ENCODE measurements around the gene PLEKHJ1.

Gene PLEKHJ1

GRCh38 chr19:2243274-2244124, 7.4 kb upstream of the PLEKHJ1 start:
- Histone ChIP-seq H3K9ac (ENCODE audit: low read depth in 1 of 2, low read length in 2 of 2) (no peak overlapping the region), H3K9me3 (ENCODE audit: control insufficient read depth in 2 of 2, low read length in 2 of 2) (no peaks in the 10 kb centered on the region), H3K27me3 (ENCODE audit: control insufficient read depth in 2 of 2, insufficient read depth in 2 of 2, low read length in 2 of 2) (no peaks in the 10 kb centered on the region), H3K36me3 (ENCODE audit: control insufficient read depth in 2 of 2, insufficient read depth in 2 of 2, low read length in 2 of 2) (peaks cover 40 to 53% of the 10 kb centered on the region in 2 donors), H3K27ac (ENCODE audit: low read depth in 2 of 2, low read length in 2 of 2) (no peak overlapping the region), H3K4me3 (ENCODE audit: low read length in 2 of 2) (no peak overlapping the region), H3K4me1 (ENCODE audit: control insufficient read depth in 2 of 2, insufficient read depth in 2 of 2, low read length in 2 of 2) (peaks cover 29 to 41% of the 10 kb centered on the region in 2 donors)

- Histone ChIP-seq H3K27me3 (ENCODE audit: control insufficient read depth in 2 of 2, insufficient read depth in 2 of 2, low read length in 2 of 2) (no peaks in the 10 kb centered on the region), H3K9ac (ENCODE audit: low read depth in 1 of 2, low read length in 2 of 2) (peak overlapping the region in 1 of 2 donors; percentile 8), H3K9me3 (ENCODE audit: control insufficient read depth in 2 of 2, low read length in 2 of 2) (no peaks in the 10 kb centered on the region), H3K4me1 (ENCODE audit: control insufficient read depth in 2 of 2, insufficient read depth in 2 of 2, low read length in 2 of 2) (peaks cover 36 to 48% of the 10 kb centered on the region in 2 donors), H3K36me3 (ENCODE audit: control insufficient read depth in 2 of 2, insufficient read depth in 2 of 2, low read length in 2 of 2) (peaks cover 40 to 51% of the 10 kb centered on the region in 2 donors), H3K4me3 (ENCODE audit: low read length in 2 of 2) (no peak overlapping the region), H3K27ac (ENCODE audit: low read depth in 2 of 2, low read length in 2 of 2) (no peak overlapping the region)
These were observed 6.7 kb upstream of the PLEKHJ1 start for GRCh38 chr19:2242816-2243215.

GRCh38 chr19:2242092-2242537, 6.0 kb upstream of the PLEKHJ1 start:
- H3K27ac ChIP-seq (ENCODE audit: low read depth in 2 of 2, low read length in 2 of 2): no peak overlapping the region

GRCh38 chr19:2240881-2241760, 5.0 kb upstream of the PLEKHJ1 start:
- H3K27ac ChIP-seq (ENCODE audit: low read depth in 2 of 2, low read length in 2 of 2): no peak overlapping the region
- peak overlapping the region in 1 of 2 donors; percentile 55 for H3K4me3 ChIP-seq (ENCODE audit: low read length in 2 of 2)
- H3K9ac ChIP-seq (ENCODE audit: low read depth in 1 of 2, low read length in 2 of 2): peak overlapping the region in 1 of 2 donors; percentile 2
- H3K27me3 ChIP-seq (ENCODE audit: control insufficient read depth in 2 of 2, insufficient read depth in 2 of 2, low read length in 2 of 2): no peaks in the 10 kb centered on the region
- H3K36me3 ChIP-seq (ENCODE audit: control insufficient read depth in 2 of 2, insufficient read depth in 2 of 2, low read length in 2 of 2): peaks cover 24 to 38% of the 10 kb centered on the region in 2 donors
- H3K4me1 ChIP-seq (ENCODE audit: control insufficient read depth in 2 of 2, insufficient read depth in 2 of 2, low read length in 2 of 2): peaks cover 43 to 54% of the 10 kb centered on the region in 2 donors
- H3K9me3 ChIP-seq (ENCODE audit: control insufficient read depth in 2 of 2, low read length in 2 of 2): no peaks in the 10 kb centered on the region

More at GRCh38 chr19:2242092-2242537, 6.0 kb upstream of the PLEKHJ1 start:
- Histone ChIP-seq H3K9me3 (ENCODE audit: control insufficient read depth in 2 of 2, low read length in 2 of 2) (no peaks in the 10 kb centered on the region), H3K36me3 (ENCODE audit: control insufficient read depth in 2 of 2, insufficient read depth in 2 of 2, low read length in 2 of 2) (peaks cover 33 to 47% of the 10 kb centered on the region in 2 donors), H3K4me1 (ENCODE audit: control insufficient read depth in 2 of 2, insufficient read depth in 2 of 2, low read length in 2 of 2) (peaks cover 43 to 54% of the 10 kb centered on the region in 2 donors), H3K4me3 (ENCODE audit: low read length in 2 of 2) (no peak overlapping the region), H3K27me3 (ENCODE audit: control insufficient read depth in 2 of 2, insufficient read depth in 2 of 2, low read length in 2 of 2) (no peaks in the 10 kb centered on the region), H3K9ac (ENCODE audit: low read depth in 1 of 2, low read length in 2 of 2) (no peak overlapping the region)

DNA sequence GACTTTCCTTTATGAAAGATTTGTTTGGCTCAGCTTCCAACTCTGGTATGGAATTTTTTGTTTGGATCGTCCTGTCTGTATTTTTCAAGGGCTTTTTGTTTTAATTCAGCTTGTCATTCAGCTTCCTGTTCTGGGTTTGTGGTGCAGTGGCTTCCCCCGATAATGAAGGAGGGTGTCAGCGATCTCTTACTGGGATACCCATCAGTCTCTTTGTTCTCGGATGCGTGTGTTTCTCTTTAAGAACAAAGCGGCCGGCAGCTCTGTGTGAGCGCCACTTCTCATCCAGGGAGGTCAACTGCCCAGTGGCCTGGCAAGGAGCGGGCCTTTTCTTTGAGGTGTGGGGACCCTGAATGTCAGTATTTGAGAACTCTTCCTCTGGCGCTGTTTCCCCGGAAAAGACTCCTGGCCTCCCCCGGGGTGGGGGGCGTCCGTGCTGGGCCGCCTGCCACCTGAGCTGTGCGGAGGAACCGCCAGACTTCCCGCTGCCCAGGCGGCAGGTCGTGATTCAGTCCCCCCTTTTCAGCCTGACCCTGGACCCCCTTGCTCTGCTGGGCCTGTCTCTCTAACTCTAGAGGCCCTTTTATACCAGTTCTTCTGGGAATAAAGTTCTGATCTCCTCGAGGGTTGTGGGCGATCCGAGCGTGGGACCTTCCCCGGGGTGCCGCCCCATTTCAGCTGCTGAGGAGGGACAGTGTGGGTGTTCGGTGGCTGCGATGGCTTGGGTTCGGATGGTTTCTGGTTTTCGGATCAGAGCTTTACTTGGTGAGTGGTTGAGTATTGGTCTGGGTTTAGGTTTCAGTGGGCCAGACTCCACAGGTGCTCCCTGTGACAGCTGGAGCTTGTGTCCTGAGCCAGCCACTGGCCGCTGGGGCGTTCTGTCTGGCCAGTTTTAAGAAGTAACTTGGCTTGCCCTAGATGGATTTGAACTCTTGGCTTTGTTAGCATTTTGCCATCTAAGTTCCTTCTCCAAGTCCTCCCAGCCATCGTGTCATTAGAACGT, 3.9 kb upstream of the PLEKHJ1 start:
- peak overlapping the region; percentile 24 to 26 for H3K9ac ChIP-seq (ENCODE audit: low read depth in 1 of 2, low read length in 2 of 2)
- H3K4me1 ChIP-seq (ENCODE audit: control insufficient read depth in 2 of 2, insufficient read depth in 2 of 2, low read length in 2 of 2): peaks cover 47 to 58% of the 10 kb centered on the region in 2 donors
- peak overlapping the region in 1 of 2 donors; percentile 55 for H3K4me3 ChIP-seq (ENCODE audit: low read length in 2 of 2)
- peaks cover 13 to 28% of the 10 kb centered on the region in 2 donors for H3K36me3 ChIP-seq (ENCODE audit: control insufficient read depth in 2 of 2, insufficient read depth in 2 of 2, low read length in 2 of 2)
- H3K9me3 ChIP-seq (ENCODE audit: control insufficient read depth in 2 of 2, low read length in 2 of 2): no peaks in the 10 kb centered on the region
- no peaks in the 10 kb centered on the region for H3K27me3 ChIP-seq (ENCODE audit: control insufficient read depth in 2 of 2, insufficient read depth in 2 of 2, low read length in 2 of 2)
- peak overlapping the region in 1 of 2 donors; percentile 63 for H3K27ac ChIP-seq (ENCODE audit: low read depth in 2 of 2, low read length in 2 of 2)

DNA sequence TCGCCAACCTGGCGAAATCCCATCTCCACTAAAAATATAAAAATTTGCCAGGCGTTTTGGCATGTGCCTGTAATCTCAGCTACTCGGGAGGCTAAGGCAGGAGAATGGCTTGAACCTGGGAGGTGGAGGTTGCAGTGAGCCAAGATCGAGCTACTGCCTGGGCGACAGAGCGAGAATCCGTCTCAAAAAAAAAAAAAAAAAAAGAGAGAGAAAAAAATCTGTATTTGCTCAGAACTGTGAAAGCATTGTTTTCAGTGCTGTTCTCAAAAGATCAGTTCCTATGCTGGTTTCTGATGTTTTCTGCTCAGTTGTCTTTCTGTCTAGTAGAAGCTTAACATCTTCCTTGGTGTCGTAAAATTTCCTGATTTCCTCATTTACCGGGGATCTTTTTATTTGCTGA, 3.0 kb upstream of the PLEKHJ1 start:
- H3K4me3 ChIP-seq (ENCODE audit: low read length in 2 of 2): peak overlapping the region in 1 of 2 donors; percentile 32
- H3K36me3 ChIP-seq (ENCODE audit: control insufficient read depth in 2 of 2, insufficient read depth in 2 of 2, low read length in 2 of 2): peaks cover 5 to 25% of the 10 kb centered on the region in 2 donors
- peaks cover 56 to 65% of the 10 kb centered on the region in 2 donors for H3K4me1 ChIP-seq (ENCODE audit: control insufficient read depth in 2 of 2, insufficient read depth in 2 of 2, low read length in 2 of 2)
- H3K9ac ChIP-seq (ENCODE audit: low read depth in 1 of 2, low read length in 2 of 2): no peak overlapping the region
- no peaks in the 10 kb centered on the region for H3K27me3 ChIP-seq (ENCODE audit: control insufficient read depth in 2 of 2, insufficient read depth in 2 of 2, low read length in 2 of 2)
- no peak overlapping the region for H3K27ac ChIP-seq (ENCODE audit: low read depth in 2 of 2, low read length in 2 of 2)
- H3K9me3 ChIP-seq (ENCODE audit: control insufficient read depth in 2 of 2, low read length in 2 of 2): no peaks in the 10 kb centered on the region

GRCh38 chr19:2237869-2238153, 1.7 kb upstream of the PLEKHJ1 start:
- H3K4me1 ChIP-seq (ENCODE audit: control insufficient read depth in 2 of 2, insufficient read depth in 2 of 2, low read length in 2 of 2): peaks cover 61 to 68% of the 10 kb centered on the region in 2 donors
- no peak overlapping the region for H3K9ac ChIP-seq (ENCODE audit: low read depth in 1 of 2, low read length in 2 of 2)
- peak overlapping the region; percentile 81 to 85 for H3K4me3 ChIP-seq (ENCODE audit: low read length in 2 of 2)
- no peaks in the 10 kb centered on the region for H3K9me3 ChIP-seq (ENCODE audit: control insufficient read depth in 2 of 2, low read length in 2 of 2)
- peaks cover 6 to 27% of the 10 kb centered on the region in 2 donors for H3K36me3 ChIP-seq (ENCODE audit: control insufficient read depth in 2 of 2, insufficient read depth in 2 of 2, low read length in 2 of 2)
- no peaks in the 10 kb centered on the region for H3K27me3 ChIP-seq (ENCODE audit: control insufficient read depth in 2 of 2, insufficient read depth in 2 of 2, low read length in 2 of 2)
- H3K27ac ChIP-seq (ENCODE audit: low read depth in 2 of 2, low read length in 2 of 2): no peak overlapping the region

DNA sequence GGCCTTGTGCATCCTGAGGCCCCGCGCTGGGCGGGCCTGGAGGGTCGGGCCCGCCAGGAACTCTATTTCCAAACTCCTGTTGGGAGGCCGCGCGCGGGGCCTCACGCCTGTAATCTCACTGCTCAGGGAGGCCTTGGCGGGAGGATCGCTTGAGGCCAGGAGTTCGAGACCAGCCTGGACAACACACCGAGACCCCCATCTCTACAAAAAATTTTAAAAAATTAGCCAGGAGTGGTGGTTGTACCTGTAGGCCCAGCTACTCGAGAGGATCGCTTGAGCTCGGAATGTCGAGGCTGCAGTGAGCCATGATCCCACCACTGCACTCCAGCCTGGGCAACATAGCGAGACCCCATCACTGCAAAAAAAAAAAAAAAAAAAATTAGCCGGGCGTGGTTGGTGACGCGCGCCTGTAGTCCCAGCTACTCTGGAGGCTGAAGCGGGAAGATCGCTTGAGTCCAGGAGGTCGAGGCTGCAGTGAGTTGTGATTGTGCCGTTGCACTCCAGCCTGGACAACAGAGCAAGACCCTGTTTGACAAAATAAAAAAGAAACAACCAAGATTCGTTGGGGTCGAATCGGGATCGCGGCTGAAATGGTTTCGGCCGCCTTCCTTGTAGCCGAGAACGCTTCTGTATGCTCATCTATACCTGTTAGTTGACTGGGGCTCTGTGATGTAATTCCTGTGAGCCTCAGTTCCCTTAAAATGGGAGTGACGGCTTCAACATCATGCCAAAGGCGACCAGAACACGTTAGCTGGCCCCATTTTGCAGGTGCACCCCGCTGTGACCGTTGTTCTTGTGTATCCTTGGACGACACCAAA, 1.1 kb upstream of the PLEKHJ1 start:
- no peaks in the 10 kb centered on the region for H3K27me3 ChIP-seq (ENCODE audit: control insufficient read depth in 2 of 2, insufficient read depth in 2 of 2, low read length in 2 of 2)
- H3K36me3 ChIP-seq (ENCODE audit: control insufficient read depth in 2 of 2, insufficient read depth in 2 of 2, low read length in 2 of 2): peaks cover 6 to 28% of the 10 kb centered on the region in 2 donors
- no peaks in the 10 kb centered on the region for H3K9me3 ChIP-seq (ENCODE audit: control insufficient read depth in 2 of 2, low read length in 2 of 2)
- peak overlapping the region; percentile 100 for H3K27ac ChIP-seq (ENCODE audit: low read depth in 2 of 2, low read length in 2 of 2)
- peaks cover 58 to 64% of the 10 kb centered on the region in 2 donors for H3K4me1 ChIP-seq (ENCODE audit: control insufficient read depth in 2 of 2, insufficient read depth in 2 of 2, low read length in 2 of 2)
- peak overlapping the region; percentile 92 to 94 for H3K9ac ChIP-seq (ENCODE audit: low read depth in 1 of 2, low read length in 2 of 2)
- peak overlapping the region; percentile 81 to 85 for H3K4me3 ChIP-seq (ENCODE audit: low read length in 2 of 2)

- Histone ChIP-seq H3K27ac (ENCODE audit: low read depth in 2 of 2, low read length in 2 of 2) (peak overlapping the region; percentile 100), H3K36me3 (ENCODE audit: control insufficient read depth in 2 of 2, insufficient read depth in 2 of 2, low read length in 2 of 2) (peaks cover 13 to 25% of the 10 kb centered on the region in 2 donors), H3K27me3 (ENCODE audit: control insufficient read depth in 2 of 2, insufficient read depth in 2 of 2, low read length in 2 of 2) (no peaks in the 10 kb centered on the region), H3K4me1 (ENCODE audit: control insufficient read depth in 2 of 2, insufficient read depth in 2 of 2, low read length in 2 of 2) (peaks cover 46 to 52% of the 10 kb centered on the region in 2 donors), H3K4me3 (ENCODE audit: low read length in 2 of 2) (peak overlapping the region; percentile 81 to 85), H3K9ac (ENCODE audit: low read depth in 1 of 2, low read length in 2 of 2) (peak overlapping the region; percentile 32 to 94), H3K9me3 (ENCODE audit: control insufficient read depth in 2 of 2, low read length in 2 of 2) (no peaks in the 10 kb centered on the region)
These were observed 140 bp downstream of the PLEKHJ1 start for GRCh38 chr19:2236064-2236313.

Measured in mucosa of rectum (tissue), 2 donors.